ENCODE results near the gene GPC6.

GRCh38 chr13:93709506-93710244 is 483.1 kb downstream of the GPC6 start:
- TF ChIP-seq CTCF (IDR thresholded peaks at IDR 0.05) = no peak
- TF ChIP-seq POLR2A (IDR thresholded peaks at IDR 0.05) = no peak
